GM18505 (cell line): ENCODE data around the gene SLC1A7.

ENCODE experiments used
- ATAC-seq: cut with Tn5 transposase; IDR thresholded peaks from one replicate; pipeline ENCODE4 v1.9.1; 2021; ENCODE audit not compliant: unreplicated experiment
- POLR2A ChIP-seq: IDR thresholded peaks from 4 replicates; pipeline ENCODE4 v1.6.1; 2011; ENCODE audit warnings: borderline replicate concordance; ENCODE audit not compliant: insufficient read depth, insufficient read length; ENCODE audit errors: extremely low read depth

SLC1A7 gene

DNA sequence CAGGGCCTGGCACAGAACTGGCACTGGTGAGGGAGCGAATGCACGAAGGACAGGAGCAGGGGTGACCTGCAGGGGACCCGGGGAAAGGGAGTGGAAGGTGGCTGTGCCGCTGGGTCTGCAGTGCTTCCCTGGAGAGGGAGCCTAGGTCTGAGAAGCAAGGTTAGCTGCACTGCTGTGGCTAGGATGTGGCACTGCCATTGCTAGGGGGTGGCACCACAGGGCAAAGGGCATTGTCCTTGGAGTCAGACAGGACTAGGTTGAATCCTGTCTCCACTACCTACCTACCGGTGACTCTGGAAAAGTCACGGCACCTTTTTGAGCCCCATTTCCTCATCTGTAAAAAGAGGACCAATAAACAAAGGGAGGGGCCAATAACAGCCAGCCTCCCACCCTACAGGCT is 28.3 kb downstream of the SLC1A7 start:
- no peak for TF ChIP-seq POLR2A
- no peak for ATAC-seq

- ATAC-seq, result no peak
- TF ChIP-seq POLR2A, result no peak
Observed at GRCh38 chr1:53112861-53113260, 29.6 kb downstream of the SLC1A7 start.

GRCh38 chr1:53112271-53112774 is 30.1 kb downstream of the SLC1A7 start:
- ATAC-seq, result no peak
- TF ChIP-seq POLR2A, result no peak

- ATAC-seq, result no peak
- TF ChIP-seq POLR2A, result no peak
Observed at GRCh38 chr1:53111693-53112092, 30.7 kb downstream of the SLC1A7 start.

GRCh38 chr1:53111073-53111556 is 31.3 kb downstream of the SLC1A7 start:
- ATAC-seq, result no peak
- no peak for TF ChIP-seq POLR2A

- no peak for TF ChIP-seq POLR2A
- ATAC-seq, result no peak
Observed at GRCh38 chr1:53110370-53111072, 31.9 kb downstream of the SLC1A7 start.

DNA sequence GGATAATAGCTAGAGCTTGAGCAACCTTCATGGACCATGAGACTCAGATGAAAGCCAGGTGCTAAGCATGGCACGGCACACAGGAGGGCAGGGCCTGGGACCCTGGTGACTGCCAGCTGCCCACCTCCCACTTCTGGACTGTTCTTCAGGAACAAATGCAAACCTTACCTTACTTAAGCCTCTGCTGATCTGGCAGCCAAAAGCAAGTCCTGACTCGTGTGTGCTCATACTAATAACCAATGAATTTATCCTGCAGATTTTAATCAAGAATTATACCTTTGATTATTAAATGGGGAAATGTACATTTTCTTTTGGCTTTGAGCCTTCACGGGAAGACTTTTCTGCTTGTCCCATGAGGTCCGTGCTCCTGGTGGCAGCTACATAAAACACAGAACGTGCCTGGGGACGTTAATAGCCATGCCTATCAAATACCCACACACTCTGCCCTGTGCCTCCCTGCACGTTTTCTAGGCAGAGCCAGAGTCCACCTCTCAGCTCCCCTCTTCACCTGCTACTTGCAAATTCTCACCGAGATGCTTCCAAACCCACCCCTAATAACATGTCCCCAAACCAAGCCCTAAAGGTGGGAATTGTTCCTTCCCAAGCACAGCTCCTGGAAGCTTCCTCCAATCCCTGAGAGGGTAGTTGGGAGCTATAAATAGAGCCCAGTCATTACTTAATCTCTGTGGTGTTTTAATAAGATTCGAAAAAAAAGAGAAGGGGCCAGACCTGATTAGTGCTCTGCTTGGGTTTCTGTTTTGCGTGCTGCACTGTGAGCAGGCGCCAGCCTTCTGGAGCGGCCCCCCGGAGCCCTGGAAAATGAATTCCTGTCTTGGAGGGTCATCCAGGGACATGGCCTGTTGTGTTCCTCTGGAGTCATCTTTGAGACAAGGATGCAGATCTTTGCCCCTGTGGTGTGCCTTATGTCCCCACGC is 33.5 kb downstream of the SLC1A7 start:
- no peak for ATAC-seq
- TF ChIP-seq POLR2A, result no peak

GRCh38 chr1:53107570-53108322 is 34.7 kb downstream of the SLC1A7 start:
- ATAC-seq, result no peak
- TF ChIP-seq POLR2A, result no peak

- no peak for ATAC-seq
- TF ChIP-seq POLR2A, result no peak
Observed at GRCh38 chr1:53107090-53107489, 35.3 kb downstream of the SLC1A7 start.

DNA sequence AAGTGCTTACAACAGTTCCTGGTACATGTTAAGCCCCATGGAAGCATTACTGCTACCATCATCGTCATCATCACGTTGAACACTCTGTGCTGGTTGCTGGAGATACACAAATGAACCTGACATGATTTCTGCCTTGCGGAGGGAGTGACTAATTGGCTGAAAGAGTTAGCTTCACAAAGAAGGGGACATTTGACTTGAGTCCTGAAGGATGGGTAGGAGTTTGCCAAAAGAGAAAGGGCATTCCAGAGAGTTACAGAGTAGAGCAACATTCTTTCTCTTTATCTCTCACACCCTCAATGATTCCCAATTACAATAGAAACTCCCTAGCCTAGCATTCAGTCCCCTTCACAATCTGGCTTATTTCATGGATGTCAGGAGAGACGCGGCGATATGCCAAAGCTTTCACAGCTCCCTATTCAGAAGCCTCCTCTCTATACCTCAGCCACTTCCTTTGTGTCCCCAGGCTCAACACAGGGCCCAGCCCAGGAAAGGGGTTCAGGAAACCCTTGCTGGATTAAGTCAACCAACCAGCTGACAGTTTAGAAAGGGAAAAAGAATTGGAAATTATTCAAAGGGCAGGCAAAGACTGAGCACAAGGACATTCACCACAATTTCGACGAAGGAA is 38.0 kb downstream of the SLC1A7 start:
- TF ChIP-seq POLR2A, result no peak
- ATAC-seq, result no peak

DNA sequence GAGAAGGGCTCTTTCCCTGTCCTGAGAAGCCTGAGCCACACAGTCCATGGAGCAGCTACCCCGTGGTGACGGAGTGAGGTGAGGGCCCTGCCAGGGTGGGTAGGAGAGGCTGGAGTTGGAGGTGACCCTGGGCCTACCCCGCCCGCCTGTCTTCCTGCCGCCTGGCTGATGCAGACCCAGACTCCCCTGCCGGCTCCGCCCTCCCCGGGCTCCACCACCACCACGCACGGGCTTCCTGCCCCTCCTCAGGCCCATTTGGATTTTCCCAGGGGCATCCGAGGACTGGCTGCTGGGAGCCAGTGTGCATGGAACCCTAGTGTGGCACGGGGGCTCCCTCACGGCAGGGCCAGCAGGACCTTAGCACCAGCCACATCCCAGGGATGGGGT is 47.9 kb downstream of the SLC1A7 start:
- TF ChIP-seq POLR2A, result no peak
- no peak for ATAC-seq

GRCh38 chr1:53093778-53094532 is 48.5 kb downstream of the SLC1A7 start:
- no peak for ATAC-seq
- no peak for TF ChIP-seq POLR2A
